ENCODE measurements around the gene C12orf42. TPM values are rescaled to one million over a fixed set of nuclear protein-coding genes. Genes with fewer than 3 reads are reported as not detected.

The C12orf42 gene
- total RNA-seq, 1 donor from 2014 or later = not detected

DNA sequence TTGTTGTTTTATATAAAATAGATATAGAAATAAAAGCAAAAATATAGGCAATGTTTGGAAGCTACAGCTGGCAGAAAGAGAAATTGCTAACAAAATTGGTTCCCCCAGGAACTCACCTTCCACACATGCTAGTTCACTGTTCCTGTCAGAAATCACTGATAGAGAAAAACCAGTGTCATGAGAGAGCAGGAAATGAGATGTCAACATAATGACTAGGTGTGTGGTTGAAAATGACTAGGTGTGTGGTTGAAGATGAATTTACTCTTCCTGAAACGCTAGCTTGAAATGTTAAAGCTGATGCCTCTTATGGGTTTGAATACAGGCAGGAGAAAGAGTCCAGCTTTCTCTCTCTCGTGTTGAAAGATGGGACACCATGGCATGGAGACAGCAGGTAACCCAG is 216.3 kb downstream of the C12orf42 start:
- Mint-ChIP-seq H3K9me3 (no peaks in the 10 kb centered on the region), H3K36me3 (ENCODE audit: low read depth) (no peaks in the 10 kb centered on the region), H3K27ac (peak overlapping the region; percentile 34), H3K27me3 (peaks cover 5% of the 10 kb centered on the region), H3K4me1 (peaks cover 14% of the 10 kb centered on the region), H3K4me3 (peak overlapping the region; percentile 38)
- intact Hi-C loops (cut with micrococcal nuclease) = loop anchor here (1.0 kb wide), 1 partner anchor 226 kb away; no protein-coding TSS in a partner anchor
- peak; percentile 75 for DNase-seq

DNA sequence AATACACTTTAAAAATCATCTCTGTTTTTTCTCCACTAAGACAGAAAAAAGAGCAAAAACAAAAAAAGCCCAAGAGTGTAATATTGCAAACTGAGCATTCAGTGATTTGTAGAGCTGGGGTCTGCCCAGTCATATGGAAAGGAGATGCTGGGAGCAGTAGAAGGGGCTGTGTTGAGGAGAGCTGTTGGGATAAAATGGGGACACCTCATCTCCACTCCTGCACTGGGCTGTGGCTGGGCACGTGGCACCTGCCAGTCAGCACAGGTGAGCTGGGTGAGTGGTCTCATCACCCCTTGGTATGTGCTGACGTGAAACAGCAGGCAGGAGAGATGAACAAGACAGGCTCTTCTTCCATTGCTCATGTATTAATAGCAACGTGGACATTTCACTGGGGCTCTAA is 217.4 kb downstream of the C12orf42 start:
- peaks cover 5% of the 10 kb centered on the region for H3K27me3 Mint-ChIP-seq
- H3K9me3 Mint-ChIP-seq = no peaks in the 10 kb centered on the region
- H3K4me3 Mint-ChIP-seq = no peak overlapping the region
- H3K36me3 Mint-ChIP-seq (ENCODE audit: low read depth) = no peaks in the 10 kb centered on the region
- DNase-seq = no peak
- intact Hi-C loops (cut with micrococcal nuclease) = loop anchor here (1.0 kb wide), 1 partner anchor 9 kb away; no protein-coding TSS in a partner anchor
- H3K27ac Mint-ChIP-seq = no peak overlapping the region
- H3K4me1 Mint-ChIP-seq = peaks cover 16% of the 10 kb centered on the region

DNA sequence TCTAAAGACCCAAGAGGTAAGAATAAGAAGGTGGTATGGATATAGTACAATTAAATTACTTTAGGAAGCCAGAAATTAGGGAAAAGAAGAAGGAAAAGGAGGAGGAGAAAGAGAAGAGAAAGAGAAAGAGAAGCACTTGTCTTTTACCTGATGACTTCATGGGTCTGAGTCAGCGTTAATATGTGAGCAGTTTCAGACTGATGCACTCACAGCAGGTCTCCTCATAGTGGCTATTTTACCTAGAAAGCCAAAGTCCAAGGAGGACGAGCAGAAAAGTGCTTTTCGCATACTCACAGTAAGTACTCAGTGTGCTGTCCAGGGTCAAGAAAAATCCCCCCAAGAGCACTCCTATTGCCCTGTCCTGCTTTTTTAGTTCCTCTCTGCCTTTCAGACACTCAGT is 222.1 kb downstream of the C12orf42 start:
- peaks cover 26% of the 10 kb centered on the region for H3K4me1 Mint-ChIP-seq
- peak; percentile 51 for DNase-seq
- H3K4me3 Mint-ChIP-seq = no peak overlapping the region
- H3K27me3 Mint-ChIP-seq = peaks cover 3% of the 10 kb centered on the region
- H3K36me3 Mint-ChIP-seq (ENCODE audit: low read depth) = peaks cover 1% of the 10 kb centered on the region
- intact Hi-C loops (cut with micrococcal nuclease) = no loop called here
- no peak overlapping the region for H3K27ac Mint-ChIP-seq
- H3K9me3 Mint-ChIP-seq = no peaks in the 10 kb centered on the region

DNA sequence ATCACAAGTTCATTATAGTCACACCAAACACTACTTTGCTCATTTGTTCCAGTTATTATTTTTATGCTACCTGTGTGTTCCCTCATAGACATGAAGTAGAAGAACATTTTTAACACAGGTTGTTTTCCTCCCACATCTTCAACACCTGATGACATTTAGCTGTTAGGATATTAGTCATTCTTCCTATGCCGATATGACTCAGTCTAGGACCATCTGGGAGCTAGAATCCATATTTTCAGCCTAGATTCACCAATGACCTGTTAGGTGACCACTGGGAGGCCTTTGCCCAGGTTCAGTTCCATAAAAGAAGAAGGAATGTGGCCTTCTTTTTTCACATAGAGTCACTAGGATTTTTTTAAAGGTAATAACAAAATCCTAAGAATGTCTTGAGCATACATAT is 222.8 kb downstream of the C12orf42 start:
- H3K9me3 Mint-ChIP-seq = no peaks in the 10 kb centered on the region
- intact Hi-C loops (cut with micrococcal nuclease) = no loop called here
- peaks cover 22% of the 10 kb centered on the region for H3K4me1 Mint-ChIP-seq
- peaks cover 3% of the 10 kb centered on the region for H3K27me3 Mint-ChIP-seq
- H3K36me3 Mint-ChIP-seq (ENCODE audit: low read depth) = peaks cover 1% of the 10 kb centered on the region
- no peak overlapping the region for H3K4me3 Mint-ChIP-seq
- no peak overlapping the region for H3K27ac Mint-ChIP-seq
- peak; percentile 37 for DNase-seq

DNA sequence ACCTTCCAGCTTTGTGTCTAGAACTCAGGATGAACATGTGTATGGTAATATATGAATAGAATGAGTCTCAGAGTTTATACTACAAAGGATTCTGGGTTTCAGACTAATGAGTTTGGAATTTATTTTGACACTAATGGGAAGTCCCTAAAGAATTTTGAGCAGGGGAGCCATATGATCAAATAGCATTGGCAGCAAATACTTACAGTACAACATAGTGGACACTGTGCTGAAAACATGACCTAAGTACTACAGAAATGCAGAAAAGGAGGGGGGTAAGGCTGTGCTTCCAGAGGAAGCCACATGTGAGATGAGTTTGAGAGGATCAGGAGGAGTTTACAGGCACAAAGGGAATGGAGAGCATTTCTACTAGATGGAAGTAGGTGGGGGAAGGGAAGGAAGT is 225.8 kb downstream of the C12orf42 start:
- Mint-ChIP-seq H3K4me3 (no peak overlapping the region), H3K36me3 (ENCODE audit: low read depth) (peaks cover 1% of the 10 kb centered on the region), H3K27me3 (no peaks in the 10 kb centered on the region), H3K4me1 (peaks cover 22% of the 10 kb centered on the region), H3K9me3 (no peaks in the 10 kb centered on the region), H3K27ac (no peak overlapping the region)
- DNase-seq = no peak
- intact Hi-C loops (cut with micrococcal nuclease) = loop anchor here (1.0 to 5.0 kb wide), 2 partner anchors 8 to 172 kb away; no protein-coding TSS in a partner anchor

DNA sequence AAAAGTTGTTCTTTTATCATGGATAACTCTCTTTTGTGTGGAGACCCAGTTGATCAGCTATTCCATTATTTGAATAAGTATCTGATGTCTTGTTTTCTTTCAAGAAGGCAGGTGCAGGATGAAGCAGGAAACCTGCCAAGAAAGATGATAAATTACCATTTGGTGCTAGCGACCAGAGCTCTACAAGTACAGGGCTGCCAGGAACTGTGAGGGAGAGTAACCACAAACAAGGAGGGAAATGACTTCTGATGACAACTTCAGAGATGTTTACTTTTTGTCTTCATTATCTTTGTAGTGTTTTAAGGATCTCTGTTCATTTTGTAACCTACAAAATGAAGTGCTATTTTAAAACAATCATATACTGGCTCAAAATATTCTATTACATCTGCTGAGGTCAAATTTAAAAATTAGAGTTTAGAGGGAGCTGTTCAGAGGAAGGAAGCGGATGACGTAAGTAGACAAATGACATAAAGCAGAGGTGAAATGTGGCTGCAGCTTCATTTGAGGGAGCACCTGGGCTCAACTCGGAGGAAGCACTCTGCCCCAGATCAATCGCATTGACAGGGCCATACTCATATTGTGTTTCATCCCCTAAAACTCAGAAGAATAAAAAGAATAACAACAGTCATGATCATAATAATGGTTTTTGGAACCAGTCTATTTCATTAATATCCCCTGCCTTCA is 226.8 kb downstream of the C12orf42 start:
- Mint-ChIP-seq H3K27ac (peak overlapping the region; percentile 7), H3K4me1 (peaks cover 22% of the 10 kb centered on the region), H3K36me3 (ENCODE audit: low read depth) (peaks cover 1% of the 10 kb centered on the region), H3K27me3 (no peaks in the 10 kb centered on the region), H3K4me3 (peak overlapping the region; percentile 22), H3K9me3 (peaks cover 1% of the 10 kb centered on the region)
- DNase-seq = peak; percentile 68
- intact Hi-C loops (cut with micrococcal nuclease) = loop anchor here (1.0 to 5.0 kb wide), 2 partner anchors 9 to 173 kb away; no protein-coding TSS in a partner anchor

DNA sequence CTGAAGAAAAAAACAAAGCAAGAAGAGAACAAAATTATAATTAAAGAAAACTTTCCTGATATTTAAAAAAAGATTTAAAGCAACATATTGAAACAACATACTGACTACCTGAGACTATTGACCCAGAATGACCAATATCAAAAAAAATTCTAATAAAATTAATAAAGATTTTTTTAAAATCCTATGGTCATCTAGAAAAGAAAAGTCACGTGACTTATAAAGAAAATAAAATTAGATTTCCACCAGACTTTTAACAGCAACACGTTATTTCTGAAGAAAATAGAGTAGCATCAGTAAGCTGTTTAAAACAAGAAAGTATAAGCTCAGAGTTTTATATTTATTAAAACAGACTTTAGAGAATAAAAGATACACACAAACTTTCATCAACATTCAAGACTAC is 238.0 kb downstream of the C12orf42 start:
- Mint-ChIP-seq H3K9me3 (peaks cover 12% of the 10 kb centered on the region), H3K4me3 (no peak overlapping the region), H3K36me3 (ENCODE audit: low read depth) (no peaks in the 10 kb centered on the region), H3K27ac (no peak overlapping the region), H3K4me1 (no peaks in the 10 kb centered on the region), H3K27me3 (no peaks in the 10 kb centered on the region)
- no peak for DNase-seq
- intact Hi-C loops (cut with micrococcal nuclease) = no loop called here

Other genes starting within 250 kb of the C12orf42 start
- gene STAB2, start 91.3 kb upstream of the C12orf42 start, total RNA-seq = not detected in 2 replicates

Measured in activated CD4-positive, alpha-beta T cell treated with anti-CD3 and anti-CD28 coated beads, Interleukin-2, amount 10 ng/mL, durations not matched to agents 24 days and 14 days (primary cell).